HepG2 (cell line): Measurements from ENCODE around the gene TESK1. TPM values are rescaled to one million over a fixed set of nuclear protein-coding genes. Genes with fewer than 3 reads are reported as not detected.
"Not testable (repeated sequence)": the region's sequence is repeated elsewhere in the genome, so short reads cannot be mapped to it uniquely, and the experiment has no call there.

Experiments
- ATAC-seq: fragments of 200-7000 bp; cut with Tn5 transposase; 3 replicates; pipeline ENCODE4 v1.9.1; 2020; ENCODE audit warnings: mild to moderate bottlenecking, moderate library complexity
- BruUV-seq: library from RNA; stranded (reverse); fragments of 400-500 nt; replicated peaks from 2 replicates; lab custom pipeline; 2021; lab: Mats Ljungman, UMichigan
- CTCF ChIA-PET: fragments of 300-600 bp; formaldehyde crosslinking; extraction: SDS; loops from one replicate; lab custom pipeline; 2021; ENCODE audit warnings: low total read pairs, inconsistent platforms, low intra/inter-chr PET ratio; lab: Yijun Ruan, JAX
- POLR2A ChIA-PET: fragments of 350-600 bp; sonication (Branson Sonifier 250); formaldehyde crosslinking; loops from one replicate; lab custom pipeline; 2020; ENCODE audit warnings: antibody characterized with exemption, inconsistent platforms; lab: Yijun Ruan, JAX
- DNase-seq: peaks from one replicate; pipeline ENCODE4 v3.0.0-alpha.2; 2015; ENCODE audit warnings: low spot score
- FAIRE-seq: peaks from 3 replicates; lab custom pipeline; 2011; peaks lifted over from hg19 to GRCh38; lab: Jason Lieb, UNC
- H2AFZ ChIP-seq: one replicate; pipeline ENCODE4 v1.6.1; 2011; ENCODE audit warnings: low read length, inconsistent platforms
- H3K27ac ChIP-seq: fragments of 300-600 bp; 3 replicates; pipeline ENCODE4 v1.8.0; 2011; ENCODE audit warnings: mixed run types, mild to moderate bottlenecking, mixed read lengths, low read length, inconsistent platforms; ENCODE audit not compliant: insufficient read depth; ENCODE audit errors: extremely low read length
- H3K27me3 ChIP-seq, 2 experiments: fragments of 200-600 bp in 1 of 2; 2 replicates in 1 of 2; 3 replicates in 1 of 2; pipeline versions ENCODE4 v1.6.0 to v1.8.0; 2011; ENCODE audit warnings: low read length in 2 of 2, mild to moderate bottlenecking in 2 of 2, moderate library complexity in 2 of 2, inconsistent platforms in 1 of 2; ENCODE audit not compliant: insufficient read depth in 2 of 2, control insufficient read depth in 1 of 2
- H3K36me3 ChIP-seq, 2 experiments: fragments of 200-600 bp in 1 of 2; replicated peaks in 1 of 2; 2 replicates in 1 of 2; 3 replicates in 1 of 2; pipeline versions ENCODE4 v1.5.1 to v1.8.0; 2011; ENCODE audit warnings: low read length in 2 of 2, inconsistent platforms in 1 of 2; ENCODE audit not compliant: insufficient read depth in 2 of 2, control insufficient read depth in 1 of 2
- H3K4me1 ChIP-seq: 2 replicates; pipeline ENCODE4 v1.5.1; 2012; ENCODE audit warnings: low read length, inconsistent platforms; ENCODE audit not compliant: insufficient read depth
- H3K4me2 ChIP-seq: 2 replicates; pipeline ENCODE4 v1.6.0; 2011; ENCODE audit warnings: low read depth, low read length, inconsistent platforms
- H3K4me3 ChIP-seq, 3 experiments: fragments of 200-600 bp in 1 of 3; sonication (generic), shearing (Covaris generic) in 1 of 3; replicated peaks in 1 of 3; 2 replicates each; pipeline ENCODE4 v1.5.1; 2011 to 2016; ENCODE audit warnings: low read length in 3 of 3, inconsistent platforms in 2 of 3, low read depth in 2 of 3, mild to moderate bottlenecking in 2 of 3, control low read depth in 1 of 3, mixed read lengths in 1 of 3; ENCODE audit not compliant: insufficient read depth in 1 of 3
- H3K79me2 ChIP-seq: one replicate; pipeline ENCODE4 v1.6.1; 2011; ENCODE audit warnings: low read length, inconsistent platforms; ENCODE audit not compliant: insufficient read depth
- H3K9ac ChIP-seq: 2 replicates; pipeline ENCODE4 v1.6.0; 2011; ENCODE audit warnings: mild to moderate bottlenecking, low read depth, low read length, inconsistent platforms; ENCODE audit not compliant: insufficient read depth
- H3K9me3 ChIP-seq: 2 replicates; pipeline ENCODE4 v1.5.1; 2012; ENCODE audit warnings: mild to moderate bottlenecking, low read length
- H4K20me1 ChIP-seq: 2 replicates; pipeline ENCODE4 v1.6.0; 2011; ENCODE audit warnings: inconsistent platforms, mild to moderate bottlenecking, low read length, moderate library complexity; ENCODE audit not compliant: insufficient read depth
- ASH2L ChIP-seq: fragments of 300-600, 200-600 bp; sonication (generic); IDR thresholded peaks from 2 replicates; pipeline ENCODE4 v1.7.0; 2017; ENCODE audit warnings: low read depth, mild to moderate bottlenecking, moderate library complexity, mixed read lengths, low read length; ENCODE audit not compliant: insufficient read length
- MTF1 ChIP-seq: sonication (generic); formaldehyde crosslinking; IDR thresholded peaks from 2 replicates; pipeline ENCODE4 v1.5.0; 2020; ENCODE audit warnings: missing genetic modification reagents
- WGBS: methylation state at CpG from one replicate; pipeline ENCODE4 v1.1.6; 2017; ENCODE audit warnings: low lambda C conversion rate; 5-methylcytosine and 5-hydroxymethylcytosine counted together
- in situ Hi-C: cut with HindIII; loops from 2 replicates; pipeline ENCODE4 v1.10.0; 2017; ENCODE audit warnings: low pct_unique_long_range_greater_than_20kb; ENCODE audit not compliant: extremely low pct_ligation_motif_present
- intact Hi-C: fragments of 100-400 bp; cut with micrococcal nuclease; formaldehyde crosslinking; loops from one replicate; pipeline ENCODE4 v1.10.0; 2022; ENCODE audit not compliant: unreplicated experiment
- polyA plus RNA-seq, 8 experiments: library from polyadenylated mRNA; depleted of rRNA in 3 of 8; stranded (reverse) in 7 of 8; unstranded in 1 of 8; fragments of >200 nt; fragmentation: Illumina TruSeq in 4 of 8; extraction: Trizol in 4 of 8; gene quantifications; 2 replicates each; pipeline versions ENCODE4 v1.2.1 to v1.2.3, GENCODE V29; 2011 to 2016; ENCODE audit warnings: low read depth in 4 of 8, missing spikeins in 1 of 8, mixed read lengths in 1 of 8; ENCODE audit not compliant: insufficient read depth in 1 of 8
- total RNA-seq, 5 experiments: library from RNA; depleted of rRNA; stranded (reverse); fragments of >200 nt; fragmentation: Illumina TruSeq; extraction: Trizol; gene quantifications; 2 replicates each; pipeline ENCODE4 v1.2.3, GENCODE V29; 2016; ENCODE audit warnings: low read depth in 1 of 5
- TF ChIP-seq, protein P1 (sequence below): sonication (generic); formaldehyde crosslinking; IDR thresholded peaks from 2 replicates; pipeline ENCODE4 v1.5.1; 2020; ENCODE audit warnings: missing genetic modification reagents, mild to moderate bottlenecking, borderline replicate concordance
- TF ChIP-seq, protein P2 (sequence below): sonication (generic); formaldehyde crosslinking; IDR thresholded peaks from 2 replicates; pipeline ENCODE4 v1.4.0; 2020; ENCODE audit warnings: mild to moderate bottlenecking, missing genetic modification reagents

The TESK1 gene
- total and polyA plus RNA-seq, 2 of the 13 experiments (the other 11 are each of a cell fraction or from before 2014, with no cell fraction given) = 7.3 to 13.6 TPM

DNA sequence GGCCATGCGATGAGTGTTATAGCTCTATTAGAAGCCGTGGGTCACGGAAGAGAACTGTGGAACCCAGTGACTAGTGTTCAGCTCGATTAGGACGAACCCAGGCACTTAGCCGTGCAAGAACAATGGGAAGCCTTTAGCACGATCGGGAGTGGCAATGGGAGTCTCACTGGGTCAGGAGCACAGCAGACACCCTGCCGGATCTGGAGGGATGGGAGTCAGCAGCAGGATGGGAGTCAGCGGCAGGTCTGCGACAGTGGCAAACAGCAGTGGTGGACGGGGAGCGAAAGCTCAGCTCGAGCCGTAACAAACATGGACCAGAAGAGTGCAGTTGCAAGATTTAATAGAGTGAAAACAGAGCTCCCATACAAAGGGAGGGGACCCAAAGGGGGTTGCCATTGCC lies 35.4 kb downstream of the TESK1 start:
- CTCF ChIA-PET, ATAC-seq, H3K36me3 ChIP-seq, H3K79me2 ChIP-seq, H3K9ac ChIP-seq, H2AFZ ChIP-seq, H4K20me1 ChIP-seq, H3K9me3 ChIP-seq, FAIRE-seq, in situ Hi-C loops, H3K4me1 ChIP-seq, H3K27me3 ChIP-seq, H3K4me3 ChIP-seq, POLR2A ChIA-PET, DNase-seq, H3K4me2 ChIP-seq, BruUV-seq, H3K27ac ChIP-seq: not testable (repeated sequence)
- WGBS = 92% methylated on average over 15 of the region's 15 CpGs
- intact Hi-C loops = loop anchor here (10.0 kb wide), 2 partner anchors 54 to 244 kb away; no protein-coding TSS in a partner anchor

DNA sequence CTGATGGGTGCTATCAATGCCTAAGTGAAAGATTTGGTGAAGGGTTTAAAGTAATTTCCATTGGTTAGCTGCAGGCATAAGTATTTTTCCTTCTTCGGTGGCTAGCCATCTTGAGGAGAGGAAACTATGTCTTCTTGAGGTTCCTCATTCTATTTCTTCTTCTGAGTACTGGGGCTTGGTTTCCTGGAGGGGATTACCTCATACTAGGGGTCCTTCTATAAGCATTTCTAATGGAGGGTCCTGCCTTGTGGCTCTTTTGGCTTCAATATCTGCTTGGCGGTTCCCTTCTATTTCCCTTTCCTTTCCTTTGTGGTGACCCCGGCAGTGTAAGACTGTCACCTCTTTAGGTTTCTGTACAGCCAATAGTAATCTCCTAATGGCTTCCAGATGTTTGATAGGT lies 36.4 kb downstream of the TESK1 start:
- CTCF ChIA-PET, H2AFZ ChIP-seq, H3K4me3 ChIP-seq, H3K36me3 ChIP-seq, H3K4me2 ChIP-seq, POLR2A ChIA-PET, H3K79me2 ChIP-seq, H3K27me3 ChIP-seq, H4K20me1 ChIP-seq, ATAC-seq, H3K9ac ChIP-seq, H3K4me1 ChIP-seq, BruUV-seq, DNase-seq, FAIRE-seq, H3K27ac ChIP-seq, in situ Hi-C loops, H3K9me3 ChIP-seq: not testable (repeated sequence)
- 95% methylated on average over 3 of the region's 3 CpGs for WGBS
- intact Hi-C loops = loop anchor here (10.0 kb wide), 2 partner anchors 53 to 243 kb away; no protein-coding TSS in a partner anchor

DNA sequence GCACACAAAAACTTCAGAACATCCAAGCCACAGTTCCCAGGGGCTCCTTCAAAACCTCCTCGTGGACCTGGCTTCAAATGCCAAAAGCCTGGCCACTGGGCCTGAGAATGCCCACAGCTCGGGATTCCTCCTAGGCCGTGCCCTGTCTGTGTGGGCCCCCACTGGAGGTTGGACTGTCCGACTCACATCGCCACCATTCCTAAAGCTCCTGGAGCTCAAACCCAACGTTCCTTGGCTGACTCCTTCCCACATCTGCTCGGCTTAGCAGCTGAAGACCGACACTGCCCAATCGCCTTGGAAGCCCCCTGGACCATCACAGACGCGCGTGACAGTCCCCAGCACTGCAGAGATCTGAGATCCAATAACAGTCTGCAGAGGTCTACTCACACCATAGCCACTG lies 38.0 kb downstream of the TESK1 start:
- H3K79me2 ChIP-seq = no peaks in the 10 kb centered on the region
- peaks cover 0 to 5% of the 10 kb centered on the region in 2 experiments; a peak in 2 of 5 replicates for H3K27me3 ChIP-seq
- FAIRE-seq (no peak), ATAC-seq (no peak), DNase-seq (no peak)
- ChIA-PET CTCF (no interaction called here), POLR2A (no interaction called here)
- 86% methylated on average over 7 of the region's 12 CpGs for WGBS
- H2AFZ ChIP-seq = no peak overlapping the region
- H3K36me3 ChIP-seq = no peaks in the 10 kb centered on the region
- H4K20me1 ChIP-seq = no peaks in the 10 kb centered on the region
- no peak overlapping the region for H3K4me3 ChIP-seq
- no peaks in the 10 kb centered on the region for H3K9me3 ChIP-seq
- in situ Hi-C loops = no loop called here
- no peak overlapping the region for H3K9ac ChIP-seq
- no TSS peak for BruUV-seq
- intact Hi-C loops = loop anchor here (10.0 kb wide), 2 partner anchors 52 to 242 kb away; no protein-coding TSS in a partner anchor
- H3K27ac ChIP-seq = no peak overlapping the region
- H3K4me1 ChIP-seq = peaks cover 18% of the 10 kb centered on the region
- no peak overlapping the region for H3K4me2 ChIP-seq
- TF ChIP-seq, protein P1, sequence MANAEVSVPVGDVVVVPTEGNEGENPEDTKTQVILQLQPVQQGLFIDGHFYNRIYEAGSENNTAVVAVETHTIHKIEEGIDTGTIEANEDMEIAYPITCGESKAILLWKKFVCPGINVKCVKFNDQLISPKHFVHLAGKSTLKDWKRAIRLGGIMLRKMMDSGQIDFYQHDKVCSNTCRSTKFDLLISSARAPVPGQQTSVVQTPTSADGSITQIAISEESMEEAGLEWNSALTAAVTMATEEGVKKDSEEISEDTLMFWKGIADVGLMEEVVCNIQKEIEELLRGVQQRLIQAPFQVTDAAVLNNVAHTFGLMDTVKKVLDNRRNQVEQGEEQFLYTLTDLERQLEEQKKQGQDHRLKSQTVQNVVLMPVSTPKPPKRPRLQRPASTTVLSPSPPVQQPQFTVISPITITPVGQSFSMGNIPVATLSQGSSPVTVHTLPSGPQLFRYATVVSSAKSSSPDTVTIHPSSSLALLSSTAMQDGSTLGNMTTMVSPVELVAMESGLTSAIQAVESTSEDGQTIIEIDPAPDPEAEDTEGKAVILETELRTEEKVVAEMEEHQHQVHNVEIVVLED (CRISPR knock-in tag) = no peak
- TF ChIP-seq, protein P2, sequence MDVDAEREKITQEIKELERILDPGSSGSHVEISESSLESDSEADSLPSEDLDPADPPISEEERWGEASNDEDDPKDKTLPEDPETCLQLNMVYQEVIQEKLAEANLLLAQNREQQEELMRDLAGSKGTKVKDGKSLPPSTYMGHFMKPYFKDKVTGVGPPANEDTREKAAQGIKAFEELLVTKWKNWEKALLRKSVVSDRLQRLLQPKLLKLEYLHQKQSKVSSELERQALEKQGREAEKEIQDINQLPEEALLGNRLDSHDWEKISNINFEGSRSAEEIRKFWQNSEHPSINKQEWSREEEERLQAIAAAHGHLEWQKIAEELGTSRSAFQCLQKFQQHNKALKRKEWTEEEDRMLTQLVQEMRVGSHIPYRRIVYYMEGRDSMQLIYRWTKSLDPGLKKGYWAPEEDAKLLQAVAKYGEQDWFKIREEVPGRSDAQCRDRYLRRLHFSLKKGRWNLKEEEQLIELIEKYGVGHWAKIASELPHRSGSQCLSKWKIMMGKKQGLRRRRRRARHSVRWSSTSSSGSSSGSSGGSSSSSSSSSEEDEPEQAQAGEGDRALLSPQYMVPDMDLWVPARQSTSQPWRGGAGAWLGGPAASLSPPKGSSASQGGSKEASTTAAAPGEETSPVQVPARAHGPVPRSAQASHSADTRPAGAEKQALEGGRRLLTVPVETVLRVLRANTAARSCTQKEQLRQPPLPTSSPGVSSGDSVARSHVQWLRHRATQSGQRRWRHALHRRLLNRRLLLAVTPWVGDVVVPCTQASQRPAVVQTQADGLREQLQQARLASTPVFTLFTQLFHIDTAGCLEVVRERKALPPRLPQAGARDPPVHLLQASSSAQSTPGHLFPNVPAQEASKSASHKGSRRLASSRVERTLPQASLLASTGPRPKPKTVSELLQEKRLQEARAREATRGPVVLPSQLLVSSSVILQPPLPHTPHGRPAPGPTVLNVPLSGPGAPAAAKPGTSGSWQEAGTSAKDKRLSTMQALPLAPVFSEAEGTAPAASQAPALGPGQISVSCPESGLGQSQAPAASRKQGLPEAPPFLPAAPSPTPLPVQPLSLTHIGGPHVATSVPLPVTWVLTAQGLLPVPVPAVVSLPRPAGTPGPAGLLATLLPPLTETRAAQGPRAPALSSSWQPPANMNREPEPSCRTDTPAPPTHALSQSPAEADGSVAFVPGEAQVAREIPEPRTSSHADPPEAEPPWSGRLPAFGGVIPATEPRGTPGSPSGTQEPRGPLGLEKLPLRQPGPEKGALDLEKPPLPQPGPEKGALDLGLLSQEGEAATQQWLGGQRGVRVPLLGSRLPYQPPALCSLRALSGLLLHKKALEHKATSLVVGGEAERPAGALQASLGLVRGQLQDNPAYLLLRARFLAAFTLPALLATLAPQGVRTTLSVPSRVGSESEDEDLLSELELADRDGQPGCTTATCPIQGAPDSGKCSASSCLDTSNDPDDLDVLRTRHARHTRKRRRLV (CRISPR knock-in tag) = no peak
- TF ChIP-seq ASH2L = no peak
- no peak for TF ChIP-seq MTF1 (CRISPR knock-in tag)
